ENCODE results near the gene NUDT3. TPM values are rescaled to one million over a fixed set of nuclear protein-coding genes. Genes with fewer than 3 reads are reported as not detected.

NUDT3 gene
- polyA plus RNA-seq, 4 donors, result 17.9 to 21.2 (median 20.2) TPM

- no peak for DNase-seq (ENCODE audit: low read depth in 4 of 4, low spot score in 3 of 4)
Measured at GRCh38 chr6:34231566-34232336, 160.7 kb downstream of the NUDT3 start.

GRCh38 chr6:34230653-34231371 lies 161.7 kb downstream of the NUDT3 start:
- DNase-seq (ENCODE audit: low read depth in 4 of 4, low spot score in 3 of 4), result no peak

DNA sequence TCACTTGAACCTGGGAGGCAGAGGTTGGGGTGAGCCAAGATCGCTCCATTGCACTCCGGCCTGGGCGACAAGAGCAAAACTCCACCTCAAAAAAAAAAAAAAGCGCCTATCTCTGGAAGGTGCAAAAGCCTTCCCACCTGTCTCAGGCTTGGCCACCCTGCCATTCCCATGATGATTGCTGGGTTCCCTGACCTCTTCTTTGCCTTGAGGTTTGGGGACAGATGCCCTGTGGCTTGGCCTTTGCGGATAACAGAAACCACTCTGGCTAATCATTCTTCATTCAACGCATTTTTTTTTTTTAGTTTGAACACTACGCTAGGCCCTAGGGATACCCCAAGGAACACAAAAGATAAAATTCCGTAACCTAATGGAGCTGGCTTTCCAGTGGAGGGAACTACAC lies 162.6 kb downstream of the NUDT3 start:
- DNase-seq (ENCODE audit: low read depth in 4 of 4, low spot score in 3 of 4), result no peak

Other genes starting within 250 kb of the NUDT3 start
- gene GRM4, start 246.6 kb downstream of the NUDT3 start, polyA plus RNA-seq (ENCODE audit: insufficient read length in 4 of 4), result under 1 TPM; 0.45 to 0.65 (median 0.52) TPM
- 100 to 1,000 TPM; 113 to 160 (median 128) TPM for gene HMGA1, start 155.8 kb downstream of the NUDT3 start, polyA plus RNA-seq (ENCODE audit: insufficient read length in 4 of 4)
- gene SMIM29, start 143.7 kb downstream of the NUDT3 start, polyA plus RNA-seq (ENCODE audit: insufficient read length in 4 of 4), result 10 to 100 TPM; 12.0 to 17.6 (median 14.3) TPM
- gene RPS10, start 33.4 kb upstream of the NUDT3 start, polyA plus RNA-seq (ENCODE audit: insufficient read length in 4 of 4), result 1,000 to 10,000 TPM; 1,155 to 1,382 (median 1,236) TPM
- under 1 TPM; 0.72 to 0.97 (median 0.82) TPM for gene PACSIN1, start 73.4 kb upstream of the NUDT3 start, polyA plus RNA-seq (ENCODE audit: insufficient read length in 4 of 4)
- under 1 TPM in 2 of 4 donors, not detected in 2; 0.14 to 0.19 TPM for gene SPDEF, start 163.7 kb upstream of the NUDT3 start, polyA plus RNA-seq (ENCODE audit: insufficient read length in 4 of 4)

All from right renal pelvis (tissue), 4 donors.